HG02610 (cell line): Measurements from ENCODE around the gene NDRG2.
"Not testable (repeated sequence)": the region's sequence is repeated elsewhere in the genome, so short reads cannot be mapped to it uniquely, and the experiment has no call there.

ENCODE experiments used
- ATAC-seq: cut with Tn5 transposase; IDR thresholded peaks from one replicate; pipeline ENCODE4 v1.9.1; 2021; ENCODE audit warnings: mild to moderate bottlenecking, moderate library complexity; ENCODE audit not compliant: unreplicated experiment

NDRG2 gene

DNA sequence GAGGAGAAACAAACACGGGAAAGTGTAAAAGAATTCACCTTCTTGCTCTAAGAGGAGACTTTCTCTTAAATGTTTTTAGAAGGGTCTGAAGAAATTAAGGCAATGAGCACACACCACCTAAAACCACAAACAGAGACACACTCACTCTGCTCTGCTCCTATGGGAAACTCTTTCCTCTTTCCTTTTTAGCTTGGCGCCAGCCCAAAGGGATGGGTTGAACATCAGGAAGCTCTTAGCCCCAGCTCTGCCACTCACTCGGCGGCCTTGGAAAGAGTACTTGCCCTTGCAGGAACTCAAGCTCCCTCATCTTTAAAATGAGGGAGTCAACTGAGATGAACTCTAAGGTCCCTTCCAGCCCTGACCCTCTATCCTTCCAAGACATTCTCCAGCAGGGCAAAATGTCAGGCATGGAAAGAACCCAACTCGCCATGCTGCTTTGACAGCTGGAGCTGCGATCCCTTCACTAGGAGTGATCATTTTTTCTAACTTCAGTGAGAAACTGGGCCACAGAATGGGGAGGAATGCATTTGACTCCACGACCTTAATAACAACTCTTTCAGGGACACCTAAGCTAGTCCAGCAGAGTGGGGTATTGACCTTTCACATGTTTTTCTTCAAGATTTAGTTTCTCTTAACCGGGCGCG, 31.8 kb upstream of the NDRG2 start:
- ATAC-seq = no peak

DNA sequence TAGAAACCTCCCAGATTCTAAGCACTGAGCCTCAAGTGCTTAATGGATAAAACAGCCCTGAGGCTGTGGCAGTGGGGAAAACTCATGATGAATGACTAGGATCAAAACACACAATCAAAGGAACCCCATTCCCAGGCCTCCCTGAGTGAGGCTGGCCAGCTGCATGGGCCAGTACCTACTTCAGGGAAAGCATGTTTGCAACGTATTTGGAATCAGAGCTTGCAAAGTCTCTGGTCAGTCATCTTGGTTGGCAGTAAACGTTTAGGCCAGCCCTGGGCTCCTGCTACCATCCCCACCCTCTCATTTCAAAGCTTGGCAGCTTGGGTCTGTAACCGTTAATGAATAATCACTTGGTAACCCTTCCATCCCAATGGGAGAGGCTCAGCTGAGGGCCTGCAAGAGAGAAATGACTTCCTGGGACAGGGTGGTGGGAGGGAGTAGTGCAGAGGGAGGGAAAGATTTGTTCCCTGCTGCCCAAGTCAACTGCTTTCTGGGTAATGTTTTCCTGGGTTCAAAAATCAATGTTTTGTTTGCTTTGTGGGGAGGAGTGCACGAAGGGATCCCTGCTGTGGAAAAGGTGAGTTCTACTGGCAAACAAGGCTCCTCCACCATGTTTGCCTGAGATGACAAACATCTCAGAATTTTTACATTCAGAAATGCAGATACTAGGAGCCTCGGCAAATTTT, 30.7 kb upstream of the NDRG2 start:
- no peak for ATAC-seq

- ATAC-seq = no peak
Measured at GRCh38 chr14:21054768-21055145, 29.9 kb upstream of the NDRG2 start.

GRCh38 chr14:21054123-21054767, 29.4 kb upstream of the NDRG2 start:
- ATAC-seq = no peak

- no peak for ATAC-seq
Measured at GRCh38 chr14:21053184-21054122, 28.6 kb upstream of the NDRG2 start.

- no peak for ATAC-seq
Measured at GRCh38 chr14:21050597-21050996, 25.7 kb upstream of the NDRG2 start.

DNA sequence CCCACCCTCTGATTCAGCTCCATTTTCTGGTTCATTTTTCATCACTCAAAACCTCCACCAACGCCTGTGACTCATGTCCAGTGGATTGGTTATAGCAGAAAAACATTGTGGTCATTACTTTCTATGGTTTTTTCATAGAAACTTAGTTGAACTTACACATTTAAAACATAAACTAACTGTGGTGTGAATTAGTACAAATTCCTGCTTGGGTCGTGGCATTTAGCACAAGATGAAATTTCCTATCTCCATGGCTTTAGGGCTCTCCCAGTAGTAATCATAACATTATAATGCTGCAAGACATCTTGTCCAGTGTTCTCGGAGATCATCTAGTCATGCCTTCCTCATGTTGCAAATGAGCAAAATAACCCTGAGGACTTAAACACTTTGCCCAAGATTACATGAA, 24.4 kb upstream of the NDRG2 start:
- no peak for ATAC-seq

DNA sequence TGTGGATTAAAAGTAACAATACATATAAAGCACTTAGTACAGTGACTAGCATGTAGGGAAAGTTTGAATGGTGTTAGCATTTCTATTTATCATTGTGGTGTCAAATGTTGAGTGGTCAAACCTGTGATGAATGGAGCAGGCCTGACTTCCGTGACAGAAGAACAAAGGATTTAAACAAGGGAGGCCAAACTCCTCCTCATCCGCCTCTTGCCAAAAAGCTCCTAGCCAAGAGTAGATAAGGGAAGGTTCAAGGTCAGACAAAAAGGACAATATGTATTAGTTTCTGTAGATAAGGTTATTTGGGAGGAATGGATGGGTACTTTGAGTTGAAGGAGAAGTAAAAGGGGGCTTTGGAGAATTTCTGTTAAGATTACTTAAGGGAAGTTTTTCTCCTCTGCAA, 23.8 kb upstream of the NDRG2 start:
- ATAC-seq = no peak

DNA sequence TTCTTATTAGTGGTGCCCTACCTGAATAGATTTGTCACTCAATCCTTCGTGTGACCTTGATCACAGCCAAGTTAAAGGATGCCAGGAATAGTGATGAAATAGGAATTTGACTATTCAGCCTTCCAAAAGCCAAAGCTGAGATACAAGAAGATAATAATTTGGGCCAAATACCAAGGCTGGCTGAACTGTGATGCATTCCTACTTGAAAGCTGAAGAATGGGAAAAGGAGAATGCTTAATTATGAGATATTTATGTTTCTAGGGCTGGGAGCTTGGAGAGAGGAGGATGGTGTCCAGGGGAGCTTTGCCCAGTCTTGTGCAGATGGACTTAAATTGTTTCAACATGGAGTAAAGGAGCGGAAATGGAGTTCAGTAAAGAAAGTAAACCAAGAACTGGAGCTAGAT, 22.5 kb upstream of the NDRG2 start:
- no peak for ATAC-seq

- ATAC-seq = no peak
Measured at GRCh38 chr14:21043974-21044618, 19.2 kb upstream of the NDRG2 start.

- ATAC-seq = no peak
Measured at GRCh38 chr14:21043387-21043973, 18.6 kb upstream of the NDRG2 start.

DNA sequence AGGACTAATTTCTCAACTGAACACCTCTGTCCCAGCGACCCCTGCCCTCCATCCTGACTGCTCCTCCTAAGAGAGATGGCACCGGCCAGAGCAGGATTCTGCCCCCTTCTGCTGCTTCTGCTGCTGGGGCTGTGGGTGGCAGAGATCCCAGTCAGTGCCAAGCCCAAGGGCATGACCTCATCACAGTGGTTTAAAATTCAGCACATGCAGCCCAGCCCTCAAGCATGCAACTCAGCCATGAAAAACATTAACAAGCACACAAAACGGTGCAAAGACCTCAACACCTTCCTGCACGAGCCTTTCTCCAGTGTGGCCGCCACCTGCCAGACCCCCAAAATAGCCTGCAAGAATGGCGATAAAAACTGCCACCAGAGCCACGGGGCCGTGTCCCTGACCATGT, 18.1 kb upstream of the NDRG2 start:
- ATAC-seq = no peak

GRCh38 chr14:21041676-21042433, 17.0 kb upstream of the NDRG2 start, which contains the start of gene RNASE7:
TSS of gene RNASE7 (plus strand) at chr14:21042362. CDS start at chr14:21042993, 631 bp downstream.
- no peak for ATAC-seq

DNA sequence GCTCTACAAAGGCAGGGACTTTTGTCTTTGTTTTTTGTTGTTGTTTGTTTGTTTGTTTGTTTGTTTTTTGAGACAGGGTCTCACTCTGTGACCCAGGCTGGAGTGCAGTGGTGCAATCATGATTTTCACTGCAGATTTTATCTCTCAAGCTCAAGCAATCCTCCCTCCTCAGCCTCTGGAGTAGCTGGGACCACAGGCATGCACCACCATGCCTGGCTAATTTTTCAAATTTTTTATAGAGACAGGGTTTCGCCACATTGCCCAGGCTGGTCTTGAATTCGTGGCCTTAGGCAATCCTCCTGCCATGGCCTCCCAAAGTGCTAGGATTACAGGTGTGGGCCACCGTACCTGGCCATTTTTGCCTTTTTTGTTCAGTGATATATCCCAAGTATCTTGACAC, 16.1 kb upstream of the NDRG2 start:
- not testable (repeated sequence) for ATAC-seq

- ATAC-seq = no peak
Measured at GRCh38 chr14:21040370-21040925, 15.6 kb upstream of the NDRG2 start.

DNA sequence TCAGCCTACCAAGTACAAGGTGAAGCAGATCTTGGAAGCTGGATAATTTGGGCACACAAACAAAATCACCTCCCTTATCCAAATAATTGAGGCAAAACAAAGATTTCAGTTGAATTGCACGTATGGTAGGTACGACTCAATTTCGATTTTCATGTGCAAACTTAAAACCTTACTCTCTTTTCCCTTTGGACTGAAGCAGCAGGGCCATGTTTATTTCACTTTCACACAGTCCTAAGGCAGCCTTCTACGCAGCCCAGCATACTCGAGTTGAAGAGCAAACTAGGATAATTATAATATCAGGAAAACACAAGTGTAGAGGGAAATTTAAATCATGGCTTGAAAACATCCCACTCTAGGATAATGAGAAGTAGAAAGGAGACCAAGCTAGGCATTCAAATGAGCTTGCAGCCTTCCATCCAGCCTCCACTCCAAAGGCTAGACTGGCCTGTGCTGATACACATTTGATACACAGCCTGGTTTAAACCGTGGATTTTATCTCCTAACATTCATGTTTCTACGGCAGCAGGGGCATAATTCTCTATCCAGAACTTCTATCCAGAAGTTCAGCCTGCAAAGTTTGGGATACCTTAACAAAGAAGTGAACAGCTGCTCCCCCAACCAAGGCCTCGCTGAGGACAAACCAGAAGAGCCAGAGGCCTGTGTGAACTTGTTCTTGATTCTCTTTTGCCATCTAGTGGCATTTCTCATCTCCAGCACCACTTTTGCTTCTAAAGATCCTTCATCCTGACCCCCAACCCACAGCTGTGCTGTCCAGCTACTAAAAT, 14.9 kb upstream of the NDRG2 start:
- no peak for ATAC-seq

DNA sequence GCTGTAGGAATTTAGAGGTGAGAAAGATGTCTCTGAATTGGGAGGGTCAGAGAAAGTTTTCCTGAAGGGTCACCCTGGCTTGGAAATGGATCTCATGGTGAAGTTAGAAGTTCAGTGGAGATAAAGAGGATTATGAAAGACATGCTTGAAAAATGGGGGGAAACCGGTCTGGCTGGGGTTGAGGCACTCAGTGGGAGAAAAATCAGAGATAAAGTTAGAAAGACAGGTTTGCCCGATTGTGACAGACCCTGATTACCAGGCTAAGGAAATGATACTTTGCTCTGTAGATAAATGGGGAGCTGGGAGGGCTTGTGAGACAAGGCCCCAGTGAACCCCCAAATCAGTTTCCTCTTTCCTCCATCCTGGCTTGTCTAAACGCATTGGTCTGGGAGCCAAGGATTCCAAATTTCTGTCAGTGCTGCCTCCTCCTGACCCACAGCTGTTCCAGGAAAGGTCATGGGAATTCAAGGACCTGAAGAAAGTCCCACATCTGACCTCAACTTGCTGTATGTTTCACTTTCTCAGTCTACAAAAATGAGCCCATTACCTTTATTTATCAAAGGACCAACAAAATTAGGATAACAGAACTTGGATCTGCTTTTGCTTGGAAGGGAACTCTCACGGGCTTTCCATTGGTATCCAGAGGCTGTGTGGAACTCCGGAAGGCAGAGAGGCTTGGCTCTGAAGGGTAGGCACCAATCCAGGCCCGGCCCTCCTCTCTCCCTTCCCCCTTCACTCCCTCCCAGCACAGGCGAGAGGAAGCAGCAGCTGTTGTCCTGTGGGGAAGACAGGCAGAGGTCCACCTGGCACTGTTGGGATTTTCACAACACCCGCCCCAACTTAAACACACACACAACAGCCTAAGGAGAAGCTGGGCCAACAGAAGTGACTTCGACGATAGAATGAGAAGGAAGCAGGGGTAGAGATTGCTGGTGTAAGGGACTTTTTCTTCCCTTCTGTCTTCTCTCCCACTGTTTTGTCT, 13.9 kb upstream of the NDRG2 start:
- no peak for ATAC-seq
